NCI-H345 treated with DMSO at 0.1 percent for 48 hours (cell line): ENCODE data around the gene CSNK2A1.
"Not testable (repeated sequence)": the region's sequence is repeated elsewhere in the genome, so short reads cannot be mapped to it uniquely, and the experiment has no call there.

Source experiments
- DNase-seq: peaks from one replicate; lab custom pipeline; 2025; ENCODE audit not compliant: unreplicated experiment; lab: John Stamatoyannopoulos, UW

Gene CSNK2A1

GRCh38 chr20:536426-537010 lies 7.1 kb downstream of the CSNK2A1 start:
- DNase-seq, result no peak

- no peak for DNase-seq
Observed at GRCh38 chr20:535958-536357, 7.6 kb downstream of the CSNK2A1 start.

- DNase-seq, result no peak
Observed at GRCh38 chr20:533526-533925, 10.1 kb downstream of the CSNK2A1 start.

- DNase-seq, result no peak
Observed at GRCh38 chr20:532530-532929, 11.1 kb downstream of the CSNK2A1 start.

GRCh38 chr20:531608-532007 lies 12.0 kb downstream of the CSNK2A1 start:
- no peak for DNase-seq

- DNase-seq, result no peak
Observed at GRCh38 chr20:530321-530720, 13.3 kb downstream of the CSNK2A1 start.

- DNase-seq, result no peak
Observed at GRCh38 chr20:528923-529604, 14.5 kb downstream of the CSNK2A1 start.

- no peak for DNase-seq
Observed at GRCh38 chr20:527571-527886, 16.1 kb downstream of the CSNK2A1 start.

- DNase-seq, result no peak
Observed at GRCh38 chr20:521860-522259, 21.7 kb downstream of the CSNK2A1 start.

- DNase-seq, result no peak
Observed at GRCh38 chr20:519999-520398, 23.6 kb downstream of the CSNK2A1 start.

- no peak for DNase-seq
Observed at GRCh38 chr20:517221-517620, 26.4 kb downstream of the CSNK2A1 start.

GRCh38 chr20:516799-517198 lies 26.8 kb downstream of the CSNK2A1 start:
- no peak for DNase-seq

GRCh38 chr20:515696-516095 lies 27.9 kb downstream of the CSNK2A1 start:
- DNase-seq, result no peak

GRCh38 chr20:513429-513828 lies 30.2 kb downstream of the CSNK2A1 start:
- no peak for DNase-seq

- DNase-seq, result not testable (repeated sequence)
Observed at GRCh38 chr20:510328-511057, 33.1 kb downstream of the CSNK2A1 start.

- not testable (repeated sequence) for DNase-seq
Observed at GRCh38 chr20:508364-508787, 35.2 kb downstream of the CSNK2A1 start.

- no peak for DNase-seq
Observed at GRCh38 chr20:507761-508332, 35.7 kb downstream of the CSNK2A1 start.

GRCh38 chr20:507006-507758 lies 36.4 kb downstream of the CSNK2A1 start:
- no peak for DNase-seq

- no peak for DNase-seq
Observed at GRCh38 chr20:504632-505075, 38.9 kb downstream of the CSNK2A1 start.

GRCh38 chr20:503048-503737 lies 40.4 kb downstream of the CSNK2A1 start:
- DNase-seq, result no peak

GRCh38 chr20:497979-498378 lies 45.6 kb downstream of the CSNK2A1 start:
- DNase-seq, result no peak
